ENCODE data around the gene TRIM56.
A peak's percentile ranks its signal among the peaks of the same experiment; 100 is the strongest.

TRIM56 gene

DNA sequence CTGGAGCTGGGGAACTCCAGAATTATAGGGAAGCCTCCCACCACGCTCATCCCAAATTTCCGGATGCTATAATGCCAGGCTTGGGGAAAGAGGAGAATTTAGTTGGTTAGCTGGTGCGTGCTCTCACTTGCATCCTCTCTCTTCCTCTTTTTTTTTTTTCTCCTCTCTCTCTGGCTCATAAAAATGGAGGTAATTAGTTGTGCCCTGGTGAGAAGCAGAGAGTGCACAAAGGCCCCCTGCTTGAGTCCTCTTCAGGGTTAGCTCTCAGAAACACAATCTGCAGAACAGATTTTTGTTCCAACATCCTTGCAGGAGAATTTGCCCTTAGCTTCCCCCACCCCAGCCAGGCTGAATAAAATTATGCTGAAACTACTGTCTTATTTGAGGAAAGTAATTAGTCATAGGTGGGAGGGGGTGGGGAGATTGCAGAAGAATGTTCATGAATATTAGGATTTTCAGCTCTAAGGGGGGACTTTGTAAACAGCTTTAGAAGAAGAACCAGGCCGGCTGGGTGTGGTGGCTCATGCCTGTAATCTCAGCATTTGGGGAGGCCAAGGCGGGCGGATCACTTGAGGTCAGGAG, 49.2 kb downstream of the TRIM56 start:
- DNase-seq: no peak

DNA sequence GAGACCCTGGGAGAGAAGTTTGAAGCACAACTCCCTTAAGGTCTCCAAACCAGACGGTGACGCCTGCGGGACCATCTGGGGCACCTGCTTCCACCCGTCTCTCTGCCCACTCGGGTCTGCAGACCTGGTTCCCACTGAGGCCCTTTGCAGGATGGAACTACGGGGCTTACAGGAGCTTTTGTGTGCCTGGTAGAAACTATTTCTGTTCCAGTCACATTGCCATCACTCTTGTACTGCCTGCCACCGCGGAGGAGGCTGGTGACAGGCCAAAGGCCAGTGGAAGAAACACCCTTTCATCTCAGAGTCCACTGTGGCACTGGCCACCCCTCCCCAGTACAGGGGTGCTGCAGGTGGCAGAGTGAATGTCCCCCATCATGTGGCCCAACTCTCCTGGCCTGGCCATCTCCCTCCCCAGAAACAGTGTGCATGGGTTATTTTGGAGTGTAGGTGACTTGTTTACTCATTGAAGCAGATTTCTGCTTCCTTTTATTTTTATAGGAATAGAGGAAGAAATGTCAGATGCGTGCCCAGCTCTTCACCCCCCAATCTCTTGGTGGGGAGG, 52.5 kb downstream of the TRIM56 start:
- no peak for DNase-seq

DNA sequence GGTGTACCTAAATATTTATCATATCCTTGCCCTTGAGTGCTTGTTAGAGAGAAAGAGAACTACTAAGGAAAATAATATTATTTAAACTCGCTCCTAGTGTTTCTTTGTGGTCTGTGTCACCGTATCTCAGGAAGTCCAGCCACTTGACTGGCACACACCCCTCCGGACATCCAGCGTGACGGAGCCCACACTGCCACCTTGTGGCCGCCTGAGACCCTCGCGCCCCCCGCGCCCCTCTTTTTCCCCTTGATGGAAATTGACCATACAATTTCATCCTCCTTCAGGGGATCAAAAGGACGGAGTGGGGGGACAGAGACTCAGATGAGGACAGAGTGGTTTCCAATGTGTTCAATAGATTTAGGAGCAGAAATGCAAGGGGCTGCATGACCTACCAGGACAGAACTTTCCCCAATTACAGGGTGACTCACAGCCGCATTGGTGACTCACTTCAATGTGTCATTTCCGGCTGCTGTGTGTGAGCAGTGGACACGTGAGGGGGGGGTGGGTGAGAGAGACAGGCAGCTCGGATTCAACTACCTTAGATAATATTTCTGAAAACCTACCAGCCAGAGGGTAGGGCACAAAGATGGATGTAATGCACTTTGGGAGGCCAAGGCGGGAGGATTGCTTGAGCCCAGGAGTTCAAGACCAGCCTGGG, 53.1 kb downstream of the TRIM56 start:
- peak; percentile 78 for DNase-seq

DNA sequence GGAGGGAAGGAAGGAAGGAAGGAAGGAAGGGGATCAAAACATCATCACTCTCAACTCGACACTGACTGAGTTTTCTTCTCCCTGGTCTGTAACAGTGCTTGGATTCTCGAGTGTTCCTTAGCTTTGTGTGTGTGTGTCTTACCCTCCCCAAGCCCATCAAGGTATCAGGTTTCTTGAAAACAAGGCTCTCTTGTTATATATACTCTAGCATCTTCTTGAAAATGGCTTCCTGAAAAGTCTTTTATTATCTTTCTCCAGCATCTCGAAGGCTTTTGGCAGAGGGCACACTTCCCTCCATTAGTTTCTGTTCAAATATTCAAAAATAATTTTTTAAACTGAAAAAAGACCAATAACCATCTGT, 55.0 kb downstream of the TRIM56 start:
- DNase-seq: no peak

DNA sequence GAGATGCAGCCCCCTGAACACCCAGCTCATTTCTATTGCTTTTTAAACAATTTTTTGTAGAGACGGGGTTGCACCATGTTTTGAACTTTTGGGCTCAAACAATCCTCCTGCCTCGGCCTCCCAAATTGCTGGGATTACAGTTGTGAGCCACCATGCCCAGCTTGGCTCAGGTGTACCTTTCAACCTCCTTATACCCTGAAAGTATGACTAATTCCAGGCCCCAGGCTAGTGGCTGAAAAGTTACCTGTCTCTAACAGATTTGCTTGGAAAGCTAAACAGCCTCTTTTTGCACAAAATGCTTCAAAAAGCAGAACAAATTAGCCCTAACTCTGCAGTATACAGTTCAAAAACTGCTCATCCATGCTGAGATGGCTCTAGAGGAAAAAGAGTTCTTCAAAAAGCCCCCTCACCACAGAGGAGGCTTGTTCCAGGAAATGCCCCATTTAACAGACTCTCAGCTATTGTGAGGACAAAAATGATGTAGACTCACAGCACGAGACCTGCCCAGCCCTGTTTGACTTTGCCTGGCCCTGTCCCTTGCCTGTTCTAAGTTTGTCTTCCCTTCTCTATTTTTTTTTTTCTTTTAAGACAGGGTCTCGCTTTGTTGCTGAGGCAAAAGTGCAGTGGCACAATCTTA, 55.6 kb downstream of the TRIM56 start:
- no peak for DNase-seq

Data from GDM1 (cell line).